Breast epithelium (tissue), 3 donors: ENCODE measurements around the gene CTXND1.

Experiments
- POLR2AphosphoS5 ChIP-seq, 3 donors: sonication (generic); formaldehyde crosslinking; IDR thresholded peaks; one replicate each; pipeline ENCODE4 v1.6.1; 2017; ENCODE audit warnings: antibody characterized with exemption in 3 of 3
- TF ChIP-seq, protein P1 (sequence below), 3 donors: fragments of 450-650 bp; IDR thresholded peaks; one replicate each; pipeline ENCODE4 v1.5.1; 2016 to 2017; ENCODE audit warnings: antibody characterized with exemption in 3 of 3, mild to moderate bottlenecking in 3 of 3, moderate library complexity in 3 of 3

DNA sequence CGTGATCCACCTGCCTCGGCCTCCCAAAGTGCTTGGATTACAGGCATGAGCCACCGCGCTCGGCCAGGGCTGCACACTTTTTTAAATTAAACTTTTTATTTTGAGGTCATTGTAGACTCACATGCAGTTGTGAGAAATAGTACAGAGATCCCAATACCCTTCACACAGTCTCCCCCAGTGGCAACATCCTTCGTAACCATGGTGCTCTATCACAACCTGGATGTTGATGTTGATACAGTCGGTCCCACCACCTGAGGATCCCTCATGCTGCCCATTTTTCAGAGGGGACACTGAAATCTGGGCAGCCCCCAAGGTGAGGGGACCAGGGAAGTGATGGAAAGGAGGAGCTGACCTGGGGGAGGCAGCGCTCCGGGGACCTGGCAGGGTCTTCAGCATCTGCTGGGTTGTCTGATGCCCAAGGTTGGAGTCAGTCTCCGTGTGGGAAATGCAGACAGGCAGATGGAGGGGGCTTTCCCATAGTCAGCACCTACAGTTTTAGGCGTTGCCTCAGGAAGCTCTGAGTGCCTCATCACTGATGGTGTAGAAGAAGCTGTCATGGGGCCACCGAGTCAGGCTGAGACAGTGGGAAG lies 82.2 kb downstream of the CTXND1 start:
- TF ChIP-seq, protein P1, sequence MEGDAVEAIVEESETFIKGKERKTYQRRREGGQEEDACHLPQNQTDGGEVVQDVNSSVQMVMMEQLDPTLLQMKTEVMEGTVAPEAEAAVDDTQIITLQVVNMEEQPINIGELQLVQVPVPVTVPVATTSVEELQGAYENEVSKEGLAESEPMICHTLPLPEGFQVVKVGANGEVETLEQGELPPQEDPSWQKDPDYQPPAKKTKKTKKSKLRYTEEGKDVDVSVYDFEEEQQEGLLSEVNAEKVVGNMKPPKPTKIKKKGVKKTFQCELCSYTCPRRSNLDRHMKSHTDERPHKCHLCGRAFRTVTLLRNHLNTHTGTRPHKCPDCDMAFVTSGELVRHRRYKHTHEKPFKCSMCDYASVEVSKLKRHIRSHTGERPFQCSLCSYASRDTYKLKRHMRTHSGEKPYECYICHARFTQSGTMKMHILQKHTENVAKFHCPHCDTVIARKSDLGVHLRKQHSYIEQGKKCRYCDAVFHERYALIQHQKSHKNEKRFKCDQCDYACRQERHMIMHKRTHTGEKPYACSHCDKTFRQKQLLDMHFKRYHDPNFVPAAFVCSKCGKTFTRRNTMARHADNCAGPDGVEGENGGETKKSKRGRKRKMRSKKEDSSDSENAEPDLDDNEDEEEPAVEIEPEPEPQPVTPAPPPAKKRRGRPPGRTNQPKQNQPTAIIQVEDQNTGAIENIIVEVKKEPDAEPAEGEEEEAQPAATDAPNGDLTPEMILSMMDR (IDR thresholded peaks at IDR 0.05), result no peak
- no peak for TF ChIP-seq POLR2AphosphoS5 (IDR thresholded peaks at IDR 0.05)
